DMS53 (cell line): ENCODE results near the gene CXCL8.
"Not testable (repeated sequence)": the region's sequence is repeated elsewhere in the genome, so short reads cannot be mapped to it uniquely, and the experiment has no call there.

Experiments
- DNase-seq: peaks from one replicate; lab custom pipeline; 2025; lab: John Stamatoyannopoulos, UW

Gene CXCL8

GRCh38 chr4:73740353-73740778 lies at the start of gene CXCL8:
TSS of gene CXCL8 (plus strand) at chr4:73740569. CDS start at chr4:73740659, 90 bp downstream.
- DNase-seq, result peak; percentile 87

GRCh38 chr4:73691201-73691600 lies 49.2 kb upstream of the CXCL8 start:
- DNase-seq, result not testable (repeated sequence)

GRCh38 chr4:73691759-73692158 lies 48.6 kb upstream of the CXCL8 start:
- no peak for DNase-seq

- DNase-seq, result peak; percentile 60
Measured at GRCh38 chr4:73692254-73692653, 48.1 kb upstream of the CXCL8 start.

- peak; percentile 91 for DNase-seq
Measured at GRCh38 chr4:73692701-73693100, 47.7 kb upstream of the CXCL8 start.

- DNase-seq, result no peak
Measured at GRCh38 chr4:73693811-73694210, 46.6 kb upstream of the CXCL8 start.

GRCh38 chr4:73698217-73698616 lies 42.2 kb upstream of the CXCL8 start:
- DNase-seq, result peak; percentile 48

DNA sequence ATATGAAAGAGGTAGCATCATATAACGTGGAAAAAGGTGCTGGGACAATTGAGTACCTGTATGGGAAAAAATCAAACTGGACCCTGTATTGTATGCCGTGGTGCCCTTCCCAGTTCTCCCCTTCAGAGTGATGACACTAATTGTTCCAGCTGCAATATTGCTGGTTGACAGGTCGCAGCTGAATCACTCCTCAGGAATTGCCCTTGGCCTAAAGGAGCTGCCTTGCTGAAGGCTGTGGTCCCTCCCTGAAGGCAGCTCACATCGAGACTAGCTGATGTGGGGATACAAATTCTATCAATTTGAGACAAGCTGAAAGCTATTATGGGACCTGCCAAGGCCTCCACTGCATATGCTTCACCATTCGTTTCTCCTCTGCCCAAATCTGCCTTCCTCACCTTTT lies 39.3 kb upstream of the CXCL8 start:
- DNase-seq, result peak; percentile 31

GRCh38 chr4:73702796-73703287 lies 37.5 kb upstream of the CXCL8 start:
- no peak for DNase-seq

DNA sequence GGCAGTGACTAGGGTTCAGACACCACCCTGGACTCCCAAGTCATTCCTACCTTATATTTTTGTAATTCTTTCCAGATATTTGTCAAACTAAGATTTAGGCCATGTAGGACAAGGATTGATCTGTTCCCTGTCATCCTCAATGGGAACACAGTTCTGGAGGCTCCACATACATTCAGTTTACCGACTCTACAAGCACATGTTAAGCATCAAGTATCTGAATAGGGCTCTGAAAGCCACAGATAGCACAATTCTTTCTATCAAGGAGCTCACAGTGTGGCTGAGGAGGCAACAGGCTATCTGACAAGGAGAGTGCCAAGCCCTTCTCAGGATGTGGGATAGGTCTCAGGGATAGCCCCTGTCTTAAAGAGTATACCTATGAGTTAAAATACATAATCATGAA lies 37.0 kb upstream of the CXCL8 start:
- DNase-seq, result no peak

DNA sequence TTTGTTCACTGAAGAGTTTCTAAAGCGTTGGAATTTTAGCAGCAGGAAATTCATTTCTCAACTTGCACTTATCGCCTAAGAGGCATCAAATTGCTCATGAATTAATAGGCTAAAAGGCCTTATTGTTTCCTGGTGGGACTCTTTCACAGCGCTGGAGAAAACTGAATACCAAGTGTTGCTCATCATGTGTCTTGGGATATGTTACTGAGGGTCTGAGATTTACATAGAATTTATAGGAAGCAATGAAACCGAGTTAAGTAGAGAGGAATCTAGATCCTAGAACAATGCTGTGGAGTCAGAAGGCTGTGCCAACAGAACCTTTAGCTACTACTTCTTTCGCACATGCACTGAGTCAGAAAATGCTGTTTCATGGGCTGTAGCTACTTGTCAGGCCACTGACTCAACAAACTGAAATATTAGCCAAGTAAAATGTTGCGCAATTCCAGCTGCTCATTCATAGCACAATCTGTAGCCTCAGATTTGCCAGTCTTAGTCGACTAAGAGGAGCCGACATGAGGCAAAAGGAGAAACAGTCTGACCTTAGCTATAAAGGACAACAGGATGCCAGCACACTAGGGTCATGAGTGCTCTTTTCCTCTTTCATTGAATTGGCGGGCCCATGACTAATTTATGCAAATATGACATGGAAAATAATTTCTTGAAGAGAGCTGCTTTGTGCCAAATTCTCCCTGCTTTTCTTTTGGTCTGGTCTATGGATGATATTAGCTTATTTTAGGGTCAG lies 35.9 kb upstream of the CXCL8 start:
- peak; percentile 91 for DNase-seq

- peak; percentile 71 for DNase-seq
Measured at GRCh38 chr4:73705056-73705432, 35.3 kb upstream of the CXCL8 start.

DNA sequence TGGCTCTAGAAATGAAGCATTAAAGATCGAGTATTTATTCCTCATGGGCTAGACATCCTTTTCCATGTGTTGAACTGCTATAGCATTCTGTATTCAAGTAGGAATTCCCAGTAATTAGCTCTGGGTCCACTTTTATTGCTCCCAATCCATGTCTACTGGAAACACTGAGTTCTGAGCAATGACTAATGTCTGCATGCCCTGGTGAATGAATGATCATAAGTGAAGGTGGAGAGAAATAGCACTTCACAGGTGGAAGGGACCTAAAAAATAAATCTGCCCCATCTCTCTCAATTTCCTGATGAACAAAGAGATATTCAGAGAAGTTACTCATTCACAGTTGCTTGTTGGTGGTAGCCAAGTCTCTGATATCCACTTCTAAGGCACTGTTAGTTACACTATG lies 34.6 kb upstream of the CXCL8 start:
- no peak for DNase-seq

DNA sequence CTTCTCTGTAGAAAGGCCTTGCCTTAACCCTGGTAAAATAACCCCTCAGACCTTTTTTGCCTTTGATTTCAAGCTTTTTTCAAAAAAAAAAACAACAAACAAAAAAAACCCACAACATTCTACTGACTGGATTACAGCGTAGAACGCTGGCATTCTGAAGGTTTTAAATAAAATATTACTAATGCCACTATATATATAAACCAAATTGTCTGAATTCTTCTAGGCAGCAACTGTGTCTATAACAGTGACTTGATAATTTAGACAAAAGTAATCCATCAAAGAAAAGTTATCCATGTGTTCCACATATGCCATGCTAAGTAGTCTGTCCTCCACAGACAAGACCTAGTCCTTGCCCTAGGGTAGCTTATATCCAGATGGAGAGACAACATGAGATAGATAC lies 33.6 kb upstream of the CXCL8 start:
- DNase-seq, result no peak

DNA sequence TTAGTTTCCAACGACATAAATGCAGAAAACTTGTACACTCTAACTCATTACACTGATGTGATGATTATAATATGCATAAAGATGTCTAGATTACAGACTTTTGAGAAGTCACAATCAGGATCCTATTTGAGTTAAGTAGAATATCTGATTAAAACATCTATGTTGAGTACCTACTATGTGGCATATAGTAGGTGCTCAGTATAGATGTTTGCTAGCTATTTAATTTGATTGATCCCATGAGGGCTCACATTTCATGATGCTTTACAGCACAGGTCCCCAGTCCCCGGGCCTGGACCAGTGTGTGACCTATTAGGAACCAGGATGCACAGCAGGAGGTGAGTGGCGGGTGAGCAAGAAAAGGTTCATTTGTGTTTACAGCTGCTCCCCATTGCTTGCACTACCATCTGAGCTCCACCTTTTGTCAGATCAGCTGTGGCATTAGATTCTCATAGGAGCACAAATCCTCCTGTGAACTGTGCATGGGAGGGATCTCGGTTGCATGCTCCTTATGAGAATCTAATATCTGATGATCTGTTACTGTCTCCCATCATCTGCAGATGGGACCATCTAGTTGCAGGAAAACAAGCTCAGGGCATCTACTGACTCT lies 33.0 kb upstream of the CXCL8 start:
- DNase-seq, result peak; percentile 66

GRCh38 chr4:73707918-73708577 lies 32.3 kb upstream of the CXCL8 start:
- peak; percentile 47 for DNase-seq

DNA sequence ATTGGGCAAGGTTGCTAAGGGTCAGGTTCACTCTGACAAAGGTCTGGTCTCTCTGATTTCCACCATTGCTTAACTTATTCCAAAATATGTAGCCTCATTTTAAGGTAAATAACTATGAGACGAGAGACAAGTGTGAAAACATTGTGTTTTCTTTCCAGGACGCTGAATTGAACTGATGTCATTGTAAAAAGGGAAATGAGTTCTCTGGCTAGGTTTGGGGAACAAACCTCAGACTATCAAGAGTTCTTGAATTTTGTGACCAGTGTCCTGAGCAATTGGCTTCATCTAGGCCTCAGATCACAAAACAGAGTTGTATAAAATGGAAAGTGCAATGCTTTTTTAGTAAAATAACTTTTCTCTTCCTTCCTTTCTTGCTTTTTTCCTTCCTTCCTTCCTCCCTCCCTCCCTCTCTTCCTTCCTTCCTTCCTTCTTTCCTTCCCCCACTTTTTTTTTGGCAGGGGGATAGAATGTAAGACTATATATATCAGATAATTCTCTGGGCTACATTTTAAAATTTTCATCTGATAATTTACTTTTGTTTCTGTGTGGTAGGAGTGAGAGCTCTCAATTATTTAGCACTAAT lies 30.8 kb upstream of the CXCL8 start:
- DNase-seq, result no peak

DNA sequence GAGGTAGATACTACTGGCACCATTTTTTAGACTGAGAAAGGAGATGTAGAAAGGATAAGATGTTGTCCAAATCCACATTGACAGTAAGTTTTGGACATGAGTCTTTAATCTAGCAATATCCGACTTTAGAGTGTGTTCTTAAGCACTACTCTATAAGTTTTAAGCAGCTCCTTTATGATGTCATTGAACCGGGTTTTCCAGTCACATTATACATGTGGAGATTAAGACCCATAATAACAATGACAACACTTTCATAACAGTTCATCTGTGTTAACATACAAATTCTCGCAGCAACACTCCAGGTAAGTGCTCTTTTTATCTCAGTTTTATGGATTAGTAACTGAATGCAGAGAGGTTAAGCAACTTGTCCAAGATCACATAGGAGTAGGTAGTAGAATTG lies 30.3 kb upstream of the CXCL8 start:
- DNase-seq, result peak; percentile 23

DNA sequence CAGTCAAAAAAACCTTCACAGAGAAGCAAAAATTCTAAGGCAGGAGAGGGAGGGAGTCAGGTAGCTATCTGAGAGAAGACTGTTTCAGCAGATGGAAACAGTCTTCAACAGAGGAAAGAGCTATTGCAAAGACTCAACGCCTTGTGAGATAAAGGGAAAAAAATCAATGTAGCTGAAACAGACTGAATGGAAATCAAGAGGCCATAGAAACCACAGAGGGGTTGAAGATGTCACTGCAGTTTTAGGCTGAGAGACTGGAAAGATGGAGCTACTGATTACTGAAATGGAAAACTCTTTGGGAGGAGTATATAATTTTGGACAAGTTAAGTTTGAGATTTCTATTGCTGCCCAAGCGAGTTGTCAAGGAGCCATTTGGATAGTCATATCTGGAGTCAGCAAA lies 28.4 kb upstream of the CXCL8 start:
- no peak for DNase-seq

GRCh38 chr4:73713650-73714049 lies 26.7 kb upstream of the CXCL8 start:
- peak; percentile 55 for DNase-seq

DNA sequence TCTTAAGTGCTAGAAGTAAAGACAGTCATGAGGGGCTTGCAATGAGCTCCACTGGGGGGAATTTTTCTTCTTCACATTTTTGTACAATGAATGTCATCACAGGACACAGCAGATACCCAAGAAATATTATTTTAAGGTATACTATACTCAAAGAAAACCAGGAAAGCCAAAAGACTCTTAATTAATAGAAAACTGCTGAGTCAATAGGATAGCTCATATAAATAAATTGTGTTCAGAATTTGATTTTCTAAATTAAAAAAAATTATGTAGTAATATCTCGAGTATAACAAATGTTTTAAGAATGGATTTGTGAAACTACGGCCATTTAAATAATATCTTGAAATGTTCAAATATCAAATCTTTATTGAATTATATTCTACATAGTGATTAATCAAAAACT lies 25.7 kb upstream of the CXCL8 start:
- no peak for DNase-seq

DNA sequence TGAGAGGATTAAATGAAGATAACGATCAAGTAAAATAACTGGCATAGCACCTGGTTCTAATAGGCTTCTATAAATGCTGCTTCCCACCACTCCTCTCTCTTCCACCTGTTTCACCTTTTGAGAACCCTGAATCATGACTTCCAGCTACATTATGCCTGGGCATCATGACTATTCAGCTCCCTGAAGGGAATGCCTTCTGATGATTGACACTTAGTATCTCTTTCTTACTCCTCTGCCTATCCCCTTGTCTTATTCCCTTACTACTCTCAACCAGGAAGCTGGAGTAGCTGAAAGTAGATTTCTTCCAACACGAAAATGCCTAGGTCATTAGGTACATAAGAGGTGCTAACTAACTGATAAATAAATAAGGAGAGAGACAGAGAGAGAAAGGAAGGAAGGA lies 24.7 kb upstream of the CXCL8 start:
- no peak for DNase-seq
